Measurements from ENCODE around the gene RHOJ.

RHOJ gene

DNA sequence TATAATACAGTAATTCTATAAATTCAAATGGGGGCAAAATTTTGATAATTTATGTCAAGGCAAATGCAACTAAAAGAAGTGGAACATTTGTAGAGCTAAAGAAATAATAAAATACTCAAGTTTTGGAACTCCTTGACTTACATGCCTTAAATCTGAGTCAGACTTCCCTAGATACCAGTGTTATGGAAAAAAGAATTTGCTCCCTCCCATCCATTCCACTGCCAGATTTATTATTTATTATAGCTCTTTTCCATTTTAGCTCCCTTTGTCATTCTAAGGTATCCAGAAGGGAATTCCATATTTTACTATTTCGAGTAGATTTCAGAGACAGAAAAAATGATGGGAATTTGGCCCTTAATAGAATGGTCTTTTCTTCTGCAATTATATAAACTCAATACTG lies 44.0 kb downstream of the RHOJ start:
- no peak for DNase-seq (ENCODE audit: low read depth)
- TF ChIP-seq, protein P1, sequence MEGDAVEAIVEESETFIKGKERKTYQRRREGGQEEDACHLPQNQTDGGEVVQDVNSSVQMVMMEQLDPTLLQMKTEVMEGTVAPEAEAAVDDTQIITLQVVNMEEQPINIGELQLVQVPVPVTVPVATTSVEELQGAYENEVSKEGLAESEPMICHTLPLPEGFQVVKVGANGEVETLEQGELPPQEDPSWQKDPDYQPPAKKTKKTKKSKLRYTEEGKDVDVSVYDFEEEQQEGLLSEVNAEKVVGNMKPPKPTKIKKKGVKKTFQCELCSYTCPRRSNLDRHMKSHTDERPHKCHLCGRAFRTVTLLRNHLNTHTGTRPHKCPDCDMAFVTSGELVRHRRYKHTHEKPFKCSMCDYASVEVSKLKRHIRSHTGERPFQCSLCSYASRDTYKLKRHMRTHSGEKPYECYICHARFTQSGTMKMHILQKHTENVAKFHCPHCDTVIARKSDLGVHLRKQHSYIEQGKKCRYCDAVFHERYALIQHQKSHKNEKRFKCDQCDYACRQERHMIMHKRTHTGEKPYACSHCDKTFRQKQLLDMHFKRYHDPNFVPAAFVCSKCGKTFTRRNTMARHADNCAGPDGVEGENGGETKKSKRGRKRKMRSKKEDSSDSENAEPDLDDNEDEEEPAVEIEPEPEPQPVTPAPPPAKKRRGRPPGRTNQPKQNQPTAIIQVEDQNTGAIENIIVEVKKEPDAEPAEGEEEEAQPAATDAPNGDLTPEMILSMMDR (IDR thresholded peaks at IDR 0.05; ENCODE audit: control insufficient read depth, extremely low read depth, insufficient read depth): no peak

DNA sequence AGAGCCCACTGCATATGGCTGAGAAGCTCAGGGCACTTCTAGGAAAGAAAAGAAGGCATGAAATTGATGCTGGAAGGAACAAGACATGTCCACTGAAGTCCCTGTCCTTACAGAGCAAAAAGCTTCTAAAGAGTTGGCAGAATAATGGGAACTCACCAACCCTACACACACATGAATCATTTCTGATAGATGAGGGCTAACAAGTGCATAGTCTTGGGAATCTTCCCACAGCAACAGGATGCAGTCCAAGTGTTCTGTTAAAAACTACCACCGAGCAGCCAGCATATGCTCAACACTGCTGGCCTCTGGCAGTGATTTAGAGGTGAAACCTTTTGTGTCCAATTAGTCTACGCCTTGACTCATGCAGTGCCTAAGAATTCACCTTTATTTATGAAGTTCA lies 44.8 kb downstream of the RHOJ start:
- TF ChIP-seq, protein P1 (IDR thresholded peaks at IDR 0.05; ENCODE audit: control insufficient read depth, extremely low read depth, insufficient read depth): no peak
- DNase-seq (ENCODE audit: low read depth): no peak
- no peak overlapping the region for H3K4me3 ChIP-seq (ENCODE audit: low read depth, low read length)

More for the DNA sequence above, 44.0 kb downstream of the RHOJ start:
- no peak overlapping the region for H3K4me3 ChIP-seq (ENCODE audit: low read depth, low read length)

DNA sequence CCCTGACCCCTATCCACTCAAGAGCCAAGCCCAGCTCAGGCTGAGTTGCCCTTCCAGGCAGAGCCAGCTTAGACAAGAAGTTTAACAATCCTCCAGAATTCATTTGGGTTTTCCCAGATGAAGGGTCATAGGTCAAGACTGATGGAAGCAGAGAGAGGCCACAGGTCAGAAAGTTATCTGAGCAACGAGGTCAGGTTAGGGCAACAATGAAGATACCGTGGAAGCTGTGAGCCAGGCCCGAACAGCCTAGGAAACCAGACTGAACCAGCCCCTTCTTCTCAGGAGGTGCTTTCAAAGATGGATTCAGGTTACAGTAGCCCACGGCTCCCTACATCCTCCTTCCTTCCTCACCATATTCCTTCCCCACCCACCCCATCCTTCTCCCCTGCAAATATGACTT lies 53.1 kb downstream of the RHOJ start:
- DNase-seq (ENCODE audit: low read depth): no peak
- no peak overlapping the region for H3K4me3 ChIP-seq (ENCODE audit: low read depth, low read length)
- TF ChIP-seq, protein P1 (IDR thresholded peaks at IDR 0.05; ENCODE audit: control insufficient read depth, extremely low read depth, insufficient read depth): no peak

DNA sequence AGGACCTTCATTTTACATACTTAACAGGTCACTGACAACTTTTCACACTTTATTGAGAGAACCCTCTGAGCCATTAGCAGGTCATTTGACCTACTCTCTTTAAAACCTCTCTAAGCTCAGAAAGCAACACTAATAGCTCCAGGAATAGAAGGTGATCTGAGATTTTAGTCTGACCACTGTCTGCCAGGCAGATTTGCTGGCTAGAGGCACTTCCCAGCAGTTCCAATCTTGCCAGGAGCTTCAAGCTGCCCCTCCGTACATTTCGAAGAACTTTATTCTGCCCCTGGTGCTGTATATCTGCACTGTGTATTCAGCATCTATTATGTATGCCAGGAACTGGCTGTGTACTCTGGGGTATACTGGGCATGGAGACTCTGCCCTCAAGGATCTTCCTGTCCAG lies 58.2 kb downstream of the RHOJ start:
- TF ChIP-seq, protein P1 (IDR thresholded peaks at IDR 0.05; ENCODE audit: control insufficient read depth, extremely low read depth, insufficient read depth): no peak
- no peak overlapping the region for H3K4me3 ChIP-seq (ENCODE audit: low read depth, low read length)
- no peak for DNase-seq (ENCODE audit: low read depth)

DNA sequence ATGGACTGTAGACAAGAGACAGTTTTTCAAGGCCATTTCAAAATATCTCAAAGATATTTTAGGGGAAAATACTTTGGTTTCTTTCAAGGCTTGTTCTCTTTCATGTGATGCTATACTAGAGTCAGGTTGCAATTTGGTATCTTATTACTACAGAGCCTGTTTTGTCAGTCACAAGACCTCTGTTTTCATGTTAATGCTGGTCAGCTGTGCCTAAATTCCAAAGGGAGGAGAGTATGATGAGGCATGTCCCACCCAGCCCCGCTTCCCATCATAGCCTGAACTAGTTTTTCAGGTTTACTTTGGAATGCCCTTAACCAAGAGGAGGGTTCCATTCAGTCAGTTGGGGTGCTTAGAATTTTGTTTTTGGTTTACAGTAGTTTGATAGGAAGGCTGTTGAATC lies 61.9 kb downstream of the RHOJ start:
- H3K4me3 ChIP-seq (ENCODE audit: low read depth, low read length): no peak overlapping the region

DNA sequence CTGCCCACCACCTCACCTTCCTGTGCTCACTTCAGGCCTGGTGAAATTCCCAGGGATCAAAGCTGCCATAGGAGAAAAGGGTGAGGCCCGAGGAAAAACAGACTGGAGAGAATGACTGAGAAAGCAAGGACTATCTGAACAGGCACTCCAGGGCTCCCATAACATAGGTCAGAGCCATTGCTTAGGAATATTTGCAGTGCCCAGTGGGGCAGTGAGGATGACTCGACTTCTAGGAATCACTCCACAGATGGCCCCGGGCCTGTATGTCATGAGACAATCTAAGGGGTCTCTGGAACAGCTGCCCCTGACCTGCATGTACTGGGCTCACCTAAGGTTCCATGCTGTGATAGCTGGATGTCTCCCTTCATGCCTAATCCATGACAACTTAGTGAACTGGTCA lies 62.9 kb downstream of the RHOJ start:
- no peak for DNase-seq (ENCODE audit: low read depth)
- no peak overlapping the region for H3K4me3 ChIP-seq (ENCODE audit: low read depth, low read length)
- TF ChIP-seq, protein P1 (IDR thresholded peaks at IDR 0.05; ENCODE audit: control insufficient read depth, extremely low read depth, insufficient read depth): no peak

More for the DNA sequence above, 61.9 kb downstream of the RHOJ start:
- DNase-seq (ENCODE audit: low read depth): no peak
- TF ChIP-seq, protein P1 (IDR thresholded peaks at IDR 0.05; ENCODE audit: control insufficient read depth, extremely low read depth, insufficient read depth): no peak

DNA sequence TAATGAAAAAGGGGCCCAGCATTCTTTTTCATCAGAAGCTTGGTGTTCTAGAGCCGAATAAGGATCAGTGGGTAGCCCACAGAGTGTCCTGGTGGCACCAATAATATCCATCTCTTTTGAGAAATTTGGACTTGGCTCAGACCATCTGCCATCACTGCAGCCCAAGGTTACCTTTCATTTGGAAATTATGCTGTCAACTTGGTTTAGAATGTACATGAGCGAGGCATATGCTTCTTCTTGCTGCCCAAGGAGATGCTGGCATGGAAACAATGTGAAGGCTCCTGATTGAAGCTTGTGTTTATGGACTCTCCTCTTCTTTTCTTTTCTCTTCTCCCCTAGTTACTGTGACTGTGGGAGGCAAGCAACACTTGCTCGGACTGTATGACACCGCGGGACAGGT lies 64.5 kb downstream of the RHOJ start:
- no peak for DNase-seq (ENCODE audit: low read depth)
- H3K4me3 ChIP-seq (ENCODE audit: low read depth, low read length): no peak overlapping the region
- TF ChIP-seq, protein P1 (IDR thresholded peaks at IDR 0.05; ENCODE audit: control insufficient read depth, extremely low read depth, insufficient read depth): no peak
